Measurements from ENCODE around the gene RPL22.

Gene RPL22

GRCh38 chr1:6172549-6172948, 26.8 kb downstream of the RPL22 start:
- DNase-seq (ENCODE audit: low read depth) = no peak

DNA sequence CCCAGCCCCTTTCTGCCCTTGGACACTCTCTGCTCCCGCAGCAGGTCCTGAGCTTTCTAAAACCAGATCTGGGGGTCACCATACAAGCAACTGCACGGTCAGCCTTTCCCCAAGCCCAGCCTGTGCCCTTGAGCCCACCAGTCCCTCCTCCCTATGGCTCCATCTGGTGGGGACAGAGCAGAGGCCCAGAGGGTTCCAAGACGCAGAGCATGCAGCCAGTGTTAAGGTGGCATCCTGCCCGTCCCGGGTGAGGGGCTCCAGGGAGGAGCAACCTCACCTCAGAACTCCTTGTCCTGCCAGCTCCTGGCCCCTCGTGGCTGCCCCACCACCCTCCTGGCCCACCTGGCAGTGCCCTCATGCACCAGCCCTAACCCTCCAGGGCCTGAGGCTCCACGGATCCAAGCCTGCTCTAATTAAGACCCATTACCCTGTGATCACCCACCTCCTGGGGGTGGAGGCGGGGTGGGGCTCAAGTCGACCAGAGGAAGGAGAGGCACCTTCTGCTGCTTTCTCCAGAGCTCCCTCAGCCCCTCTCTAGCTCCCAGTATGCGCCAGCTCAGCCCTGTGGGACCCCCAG, 27.8 kb downstream of the RPL22 start:
- no peak for DNase-seq (ENCODE audit: low read depth)

DNA sequence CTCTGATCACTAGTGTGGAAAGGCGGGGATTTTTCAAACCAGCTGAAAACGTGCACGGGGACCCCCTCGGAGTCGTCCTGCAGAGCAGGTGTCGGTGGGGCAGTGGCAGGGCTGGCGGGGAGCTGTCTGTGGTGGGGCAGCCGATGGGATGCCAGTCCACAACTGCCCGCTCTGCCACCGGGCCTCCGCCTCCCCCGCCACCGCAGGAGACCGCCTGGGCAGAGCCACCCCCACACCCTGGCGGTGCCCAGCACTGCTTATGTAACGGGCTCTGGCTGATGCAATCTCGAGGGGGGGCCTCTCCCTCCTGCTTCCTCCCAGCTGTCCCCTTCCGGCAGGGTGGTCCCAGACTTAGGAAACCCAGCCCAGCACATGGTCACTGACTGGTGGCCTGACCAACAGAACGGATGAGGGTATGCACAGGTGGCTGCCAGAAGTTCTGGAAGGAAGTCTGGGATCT, 28.6 kb downstream of the RPL22 start:
- DNase-seq (ENCODE audit: low read depth) = no peak

- no peak for DNase-seq (ENCODE audit: low read depth)
These were observed 29.2 kb downstream of the RPL22 start for GRCh38 chr1:6170116-6170741.

DNA sequence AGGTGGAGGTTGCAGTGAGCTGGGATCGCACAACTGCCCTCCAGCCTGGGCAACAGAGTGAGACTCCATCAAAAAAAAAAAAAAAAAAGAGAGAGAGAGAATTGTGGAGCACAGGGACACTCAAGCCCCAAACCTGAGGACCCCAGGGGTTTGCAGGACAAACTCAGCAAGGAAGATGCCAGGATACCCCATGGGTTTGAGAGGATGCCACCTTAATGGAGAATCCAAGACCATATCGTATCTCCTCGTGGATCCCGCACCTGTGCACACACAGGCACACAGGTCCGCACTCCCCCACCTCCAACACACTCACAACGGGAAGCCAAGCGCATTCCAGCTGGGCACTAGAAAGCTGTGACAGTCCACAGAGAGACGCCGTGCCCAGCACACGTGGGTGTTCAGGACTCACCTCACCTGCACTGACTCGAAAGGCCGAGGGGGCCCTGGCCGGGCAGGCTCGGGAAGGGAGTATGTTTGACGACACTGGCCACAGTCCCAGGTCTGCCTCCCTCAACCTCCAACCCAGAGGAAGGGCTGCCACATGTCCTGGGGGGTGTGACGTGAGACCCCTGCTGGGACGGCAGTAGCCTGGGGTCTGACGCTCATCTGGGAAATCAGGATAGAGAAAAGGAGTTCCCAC, 30.3 kb downstream of the RPL22 start:
- DNase-seq (ENCODE audit: low read depth) = no peak

- DNase-seq (ENCODE audit: low read depth) = no peak
These were observed 31.7 kb downstream of the RPL22 start for GRCh38 chr1:6167391-6168303.

GRCh38 chr1:6166655-6167390, 32.6 kb downstream of the RPL22 start:
- DNase-seq (ENCODE audit: low read depth) = no peak

DNA sequence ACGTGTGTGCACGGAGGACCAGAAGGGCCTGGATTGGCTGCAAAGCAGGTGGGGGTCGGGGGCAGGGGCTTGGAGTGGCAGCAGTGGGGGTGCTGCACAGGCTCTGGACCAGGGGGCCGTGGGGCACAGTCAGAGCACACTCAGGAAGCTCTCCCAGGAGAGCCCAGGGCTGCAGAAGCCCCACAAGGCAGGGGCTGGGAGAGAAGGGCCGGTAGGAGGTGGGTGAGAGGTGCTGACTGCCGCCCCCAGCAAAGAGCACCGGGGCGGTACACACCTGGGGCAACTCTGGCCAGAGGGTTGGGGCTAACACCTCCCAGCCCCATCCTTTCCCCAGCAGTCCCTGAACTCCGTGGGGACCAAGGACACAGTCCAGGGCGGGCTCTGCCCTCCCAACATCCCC, 33.2 kb downstream of the RPL22 start:
- DNase-seq (ENCODE audit: low read depth) = no peak

GRCh38 chr1:6165441-6165985, 33.9 kb downstream of the RPL22 start:
- DNase-seq (ENCODE audit: low read depth) = no peak

DNA sequence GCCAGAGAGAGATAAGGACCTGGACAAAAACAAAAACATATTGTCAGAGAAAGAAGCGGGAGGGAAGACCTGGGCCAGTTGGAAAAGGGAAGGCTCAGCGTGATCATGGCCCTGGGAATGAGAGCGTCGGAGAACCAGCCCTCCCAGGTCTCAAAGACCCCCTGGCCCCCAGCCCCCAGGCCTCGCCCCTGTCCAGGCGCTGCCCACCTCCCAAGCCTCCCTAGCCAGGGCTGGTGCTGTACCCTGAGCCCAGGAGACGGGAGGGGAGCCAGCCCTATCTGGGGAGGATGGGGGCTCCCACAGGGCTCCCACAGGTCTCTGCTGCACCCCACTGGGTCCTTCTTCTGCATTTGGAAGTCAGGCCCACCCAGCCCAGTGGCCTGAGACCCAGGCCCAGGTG, 34.4 kb downstream of the RPL22 start:
- no peak for DNase-seq (ENCODE audit: low read depth)

DNA sequence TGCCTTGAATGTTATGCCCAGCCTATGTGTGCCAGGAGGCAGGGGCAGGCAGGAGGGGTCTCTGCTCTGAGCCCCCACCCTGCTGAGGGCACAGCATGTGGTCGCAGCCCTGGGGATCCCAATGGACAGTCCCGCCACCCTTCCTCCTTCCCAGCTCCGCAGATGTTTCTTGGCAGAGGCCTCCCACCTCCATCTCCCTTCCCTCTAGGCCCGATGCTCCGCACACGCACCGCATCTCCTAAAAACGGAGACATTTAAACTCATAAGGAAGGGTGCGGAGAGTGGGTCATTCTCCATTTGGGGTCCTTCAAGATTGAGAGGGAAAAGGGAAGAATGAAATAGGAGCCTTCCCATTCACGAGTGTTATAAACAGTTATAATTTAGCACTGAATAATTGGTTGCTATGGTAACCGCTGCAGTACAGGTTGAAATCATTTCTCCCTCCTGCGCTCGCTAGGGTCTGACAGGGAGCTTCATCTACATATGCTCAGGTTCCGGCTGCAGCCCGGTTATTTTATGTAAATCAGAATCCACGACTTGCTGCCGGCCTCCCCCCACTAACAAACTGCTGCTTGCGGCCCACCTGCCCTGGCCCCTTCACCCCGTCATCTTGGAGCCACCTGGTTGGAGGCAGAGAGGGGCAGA, 35.3 kb downstream of the RPL22 start:
- DNase-seq (ENCODE audit: low read depth) = no peak

DNA sequence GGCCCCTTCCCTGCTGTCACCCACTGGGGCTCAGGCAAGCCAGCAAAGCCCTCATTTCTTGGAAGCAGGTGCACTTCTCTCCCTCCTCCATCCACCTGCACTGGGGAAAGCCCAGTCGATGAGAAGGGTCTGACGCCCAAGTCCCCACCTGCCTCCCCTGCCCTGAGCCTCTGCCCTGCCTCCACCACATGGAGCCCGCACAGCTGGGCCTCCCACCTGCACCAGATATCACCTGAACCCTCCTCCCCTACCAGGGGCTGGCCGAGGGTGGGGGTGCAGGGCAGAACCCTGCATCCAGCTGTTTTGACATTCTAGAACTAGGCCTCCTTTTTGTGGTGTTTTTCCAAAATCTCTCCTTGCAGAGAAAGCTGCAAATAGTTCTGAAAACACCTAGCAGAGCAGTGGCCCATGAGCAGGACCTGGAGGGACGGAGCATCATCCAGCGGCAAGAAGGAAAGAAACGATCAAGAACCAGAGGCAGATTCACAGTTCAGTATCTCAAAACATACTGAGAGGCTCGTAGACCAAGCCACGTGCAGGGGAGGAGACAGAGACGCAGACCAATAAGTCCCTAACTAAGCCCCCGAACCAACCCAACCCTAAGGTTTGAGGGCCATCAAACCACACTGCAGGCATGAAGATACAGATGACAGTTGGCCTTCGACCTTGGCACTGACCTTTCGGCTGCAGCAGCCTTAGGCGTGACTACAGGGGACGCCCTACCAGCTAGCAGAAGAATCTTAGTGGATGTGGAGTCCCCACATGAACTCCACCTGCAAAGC, 36.0 kb downstream of the RPL22 start:
- no peak for DNase-seq (ENCODE audit: low read depth)

DNA sequence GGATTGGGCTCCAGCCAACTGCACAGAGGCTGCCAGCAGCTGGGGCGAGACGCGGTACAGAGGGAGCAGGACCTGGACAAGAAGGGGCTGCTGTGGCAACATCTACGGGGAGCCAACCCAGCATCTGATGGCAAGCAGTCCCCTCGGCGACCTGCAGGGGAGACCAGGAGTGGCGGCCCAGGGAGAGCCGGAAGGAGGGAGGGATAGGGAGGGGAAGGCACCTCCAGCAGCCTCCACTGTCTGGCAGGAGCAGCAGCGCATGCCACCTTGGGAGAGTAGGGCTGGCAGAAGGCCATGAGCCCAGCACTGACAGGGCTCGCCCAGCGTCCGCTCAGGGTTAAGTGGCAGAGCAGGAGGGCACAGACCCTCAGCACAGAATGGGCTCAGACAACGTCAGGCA, 36.6 kb downstream of the RPL22 start:
- DNase-seq (ENCODE audit: low read depth) = no peak

DNA sequence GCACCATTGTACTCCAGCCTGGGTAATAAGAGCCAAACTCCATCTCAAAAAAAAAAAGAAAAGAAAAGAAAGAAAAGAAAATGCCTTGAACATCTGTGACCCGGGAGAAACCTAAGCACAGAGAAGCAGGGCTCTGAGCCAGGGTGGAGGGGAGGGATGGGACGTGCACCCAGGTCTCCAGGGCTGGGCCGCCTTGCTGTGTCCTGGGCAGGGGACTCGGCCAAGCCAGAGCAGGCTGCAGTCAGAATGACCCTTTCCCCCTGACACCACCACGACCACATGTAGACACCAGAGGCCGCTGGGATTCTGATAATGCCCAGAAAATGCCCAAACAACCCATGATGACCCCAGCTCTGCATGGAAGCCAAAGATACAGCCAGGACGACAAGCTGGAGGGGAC, 37.1 kb downstream of the RPL22 start:
- no peak for DNase-seq (ENCODE audit: low read depth)

DNA sequence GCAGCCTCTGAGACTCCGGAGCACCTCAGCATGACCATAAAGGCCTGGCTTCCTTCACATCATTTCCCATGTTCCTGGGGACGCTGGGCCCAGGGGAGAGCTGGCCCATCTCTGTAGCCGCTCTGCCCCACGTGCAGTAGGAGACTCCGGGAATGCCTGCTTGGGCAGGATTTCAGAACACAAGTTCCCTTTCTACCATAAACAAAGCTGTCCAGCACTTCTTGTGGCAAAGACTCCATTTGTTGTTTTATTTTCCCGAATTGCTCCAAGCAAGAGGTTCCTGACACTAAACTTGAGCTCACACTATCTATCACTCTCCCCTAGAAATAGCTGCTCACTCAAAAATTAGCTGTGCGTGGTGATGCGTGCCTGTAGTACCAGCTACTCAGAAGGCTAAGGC, 41.2 kb downstream of the RPL22 start:
- DNase-seq (ENCODE audit: low read depth) = no peak

GRCh38 chr1:6157528-6158174, 41.7 kb downstream of the RPL22 start:
- peak; percentile 33 for DNase-seq (ENCODE audit: low read depth)

GRCh38 chr1:6157132-6157527, 42.3 kb downstream of the RPL22 start:
- DNase-seq (ENCODE audit: low read depth) = no peak

DNA sequence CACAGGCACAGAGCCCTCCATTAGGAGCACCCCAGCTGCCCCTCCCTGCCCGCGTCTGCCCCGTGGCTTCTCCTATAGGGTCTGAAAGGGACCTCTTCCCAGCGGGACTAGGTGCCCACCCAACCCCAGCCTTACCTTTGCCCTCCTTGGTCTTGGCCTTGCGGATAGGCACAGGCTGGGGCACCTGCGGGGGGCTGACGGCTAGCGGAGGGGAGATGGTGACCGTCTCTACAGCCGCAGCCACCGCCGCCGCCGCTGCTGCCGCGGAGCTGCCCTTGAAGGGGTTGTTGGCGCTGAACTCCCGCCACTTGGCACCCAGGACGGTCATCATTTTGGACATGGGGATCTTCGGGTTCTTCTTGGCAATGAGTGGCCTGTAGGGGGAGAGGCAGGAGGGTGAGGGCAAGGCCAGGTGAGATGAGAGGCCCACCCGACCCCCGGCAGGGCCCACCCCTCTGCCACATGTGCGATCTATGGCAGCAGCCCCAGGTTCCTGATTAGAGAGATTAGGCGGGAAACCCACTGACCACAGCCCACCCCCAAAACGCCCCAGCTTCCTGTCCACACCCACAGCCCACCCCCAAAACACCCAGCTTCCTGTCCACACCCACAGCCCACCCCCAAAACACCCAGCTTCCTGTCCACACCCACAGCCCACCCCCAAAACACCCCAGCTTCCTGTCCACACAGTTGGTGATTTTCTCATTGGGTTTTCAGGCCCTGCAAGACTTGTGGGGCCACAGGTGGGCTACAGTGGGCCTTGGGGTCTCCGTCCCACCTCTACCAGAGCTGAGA, 44.7 kb downstream of the RPL22 start:
- DNase-seq (ENCODE audit: low read depth) = no peak

DNA sequence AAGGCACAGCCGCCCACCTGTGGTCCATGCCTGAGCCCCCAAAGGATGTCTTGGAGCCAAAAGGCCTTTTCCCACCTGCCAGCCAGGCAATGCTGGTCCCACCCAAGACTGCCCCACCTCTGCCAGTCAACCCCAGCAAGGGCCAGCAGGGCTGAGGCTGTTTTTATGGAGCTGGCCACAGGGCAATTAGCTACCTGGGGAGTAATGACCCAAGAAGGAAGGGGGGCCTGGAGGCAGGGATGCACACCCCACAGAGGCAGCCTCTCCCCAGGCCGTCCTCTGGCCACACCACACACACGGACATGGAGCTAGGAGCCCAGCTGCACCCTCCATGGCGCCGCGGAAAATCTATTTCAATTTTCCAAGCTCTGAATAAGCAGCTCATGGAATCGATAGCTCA, 46.5 kb downstream of the RPL22 start:
- DNase-seq (ENCODE audit: low read depth) = no peak

Measured in amniotic epithelial cell (primary cell).